GM21367 (cell line): ENCODE results near the gene DMPK.

Experiments
- ATAC-seq: cut with Tn5 transposase; IDR thresholded peaks from one replicate; pipeline ENCODE4 v1.9.1; 2021; ENCODE audit not compliant: unreplicated experiment

The DMPK gene

GRCh38 chr19:45789035-45789786 is 6.9 kb upstream of the DMPK start:
- no peak for ATAC-seq

- ATAC-seq, result no peak
Measured at GRCh38 chr19:45786533-45786894, 4.2 kb upstream of the DMPK start.

DNA sequence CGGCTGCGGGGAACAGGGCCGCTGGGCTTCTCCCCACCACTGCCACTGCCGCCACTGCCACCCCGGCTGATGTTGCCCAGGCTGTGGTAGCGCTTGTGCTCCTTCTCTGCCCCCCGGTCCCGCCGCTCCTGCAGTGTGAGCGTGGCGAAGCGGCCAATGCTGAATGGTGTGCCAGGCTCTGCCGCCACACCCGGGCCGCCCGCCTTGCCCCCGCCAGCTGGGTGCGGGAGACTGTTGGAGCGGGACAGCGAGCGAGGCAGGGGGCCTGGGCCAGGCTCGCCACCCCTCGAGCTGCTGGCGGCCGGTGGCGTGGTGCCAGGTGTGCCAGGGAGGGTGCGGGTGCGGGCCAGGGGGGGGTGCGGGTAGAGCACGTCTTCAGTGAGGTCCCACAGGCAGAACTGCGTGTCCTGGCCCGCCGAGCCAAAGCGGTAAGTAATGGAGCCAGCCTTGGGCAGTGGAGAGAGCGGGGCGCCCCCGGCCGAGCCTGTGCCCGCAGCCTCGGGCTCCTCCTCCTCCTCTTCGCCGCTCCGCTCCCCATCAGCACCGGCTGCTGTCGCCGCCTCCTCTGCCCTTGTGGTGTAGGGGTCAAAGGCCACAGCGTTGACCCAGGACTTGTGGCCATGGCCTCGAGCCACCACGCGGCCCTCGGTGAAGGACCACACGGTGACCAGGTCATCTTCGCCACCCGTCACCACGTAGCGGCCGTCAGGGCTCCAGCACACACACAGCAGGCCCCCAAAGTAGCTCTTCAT is 3.7 kb upstream of the DMPK start:
- no peak for ATAC-seq

- no peak for ATAC-seq
Measured at GRCh38 chr19:45785097-45785496, 2.8 kb upstream of the DMPK start.

- ATAC-seq, result no peak
Measured at GRCh38 chr19:45784096-45784495, 1.8 kb upstream of the DMPK start.

GRCh38 chr19:45782820-45783785 is 813 bp upstream of the DMPK start:
- no peak for ATAC-seq

DNA sequence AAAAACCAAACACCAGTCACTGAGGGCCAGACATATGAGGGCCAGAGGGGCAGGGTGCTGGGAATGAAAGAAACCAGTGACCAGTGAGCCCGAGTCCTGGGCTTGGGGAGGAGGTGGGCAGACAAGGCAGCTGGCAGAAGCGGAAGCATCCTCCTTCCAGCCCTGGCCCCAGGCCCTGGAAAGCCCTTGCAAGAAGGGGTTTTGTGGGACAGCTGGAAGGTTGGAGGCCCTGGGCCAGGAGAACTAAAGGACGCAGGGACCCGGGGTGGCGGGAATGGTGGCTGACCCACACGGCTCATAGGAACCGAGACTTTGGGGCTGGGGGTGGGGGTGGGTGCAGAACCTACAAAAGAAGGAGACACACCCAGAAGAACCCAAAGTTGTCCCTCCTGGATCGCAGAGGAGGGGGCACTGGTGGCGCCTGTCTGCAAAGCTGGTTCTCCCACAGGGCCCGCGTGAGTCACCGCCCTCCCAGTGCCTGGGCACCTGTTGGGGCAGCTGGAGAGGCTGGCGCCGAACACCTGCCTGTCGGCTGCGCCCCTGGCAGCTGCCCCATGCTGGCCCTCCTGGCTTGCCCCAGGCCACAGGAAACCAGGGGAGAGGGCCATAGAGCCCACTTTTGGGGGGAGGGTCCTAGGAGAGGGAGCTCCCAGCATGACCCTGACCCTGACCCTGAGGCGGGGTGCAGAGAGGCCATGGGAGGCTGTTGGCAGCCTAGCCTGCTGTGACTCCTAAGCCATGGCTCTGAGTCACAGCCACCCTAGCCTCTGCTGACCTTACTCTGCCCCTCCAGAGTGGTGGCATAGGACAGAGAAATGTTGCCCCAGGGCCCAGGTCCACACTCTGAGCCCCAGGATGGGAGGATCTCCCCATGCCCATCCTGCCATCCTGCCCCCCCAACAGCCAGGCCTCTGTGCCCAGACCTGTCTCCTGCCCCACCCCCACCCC is 802 bp downstream of the DMPK start:
- no peak for ATAC-seq

DNA sequence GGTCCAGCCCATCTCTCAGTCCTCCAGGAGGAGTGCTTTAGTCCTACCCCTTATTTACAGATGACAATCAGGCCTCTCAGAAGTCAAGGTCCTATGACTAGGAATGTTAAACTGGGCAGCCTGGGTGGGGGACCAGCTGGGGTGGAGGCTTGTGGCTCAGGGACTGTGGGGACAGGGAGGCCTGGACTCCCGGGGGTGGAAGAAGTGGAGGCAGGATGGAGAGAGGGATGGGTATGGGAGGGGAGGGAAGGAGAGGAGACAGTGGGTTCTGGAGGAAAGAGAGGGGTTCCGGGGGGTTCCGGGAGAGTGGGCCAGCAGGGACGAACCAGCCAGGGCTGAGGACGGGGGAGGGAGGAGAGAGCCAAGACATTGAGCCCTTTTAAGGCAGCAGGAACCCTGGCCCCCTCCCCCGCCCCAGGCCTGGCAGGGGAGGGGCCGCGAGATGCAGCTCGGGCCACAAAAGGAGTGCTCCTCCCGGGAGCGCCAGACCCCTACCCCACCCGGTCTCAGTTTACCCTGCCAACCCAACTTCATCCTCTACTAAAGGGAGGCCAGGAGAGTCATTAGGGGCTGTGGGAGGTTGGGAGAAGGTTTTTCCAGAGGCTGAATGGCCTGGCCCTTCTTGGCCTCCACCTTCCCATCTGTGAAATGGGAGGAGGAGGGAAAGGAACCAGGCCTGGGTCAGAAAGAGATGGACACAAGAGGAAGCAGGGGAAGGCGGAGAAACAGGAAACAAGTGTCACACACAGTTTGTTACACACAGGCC is 1.7 kb downstream of the DMPK start:
- ATAC-seq, result no peak

DNA sequence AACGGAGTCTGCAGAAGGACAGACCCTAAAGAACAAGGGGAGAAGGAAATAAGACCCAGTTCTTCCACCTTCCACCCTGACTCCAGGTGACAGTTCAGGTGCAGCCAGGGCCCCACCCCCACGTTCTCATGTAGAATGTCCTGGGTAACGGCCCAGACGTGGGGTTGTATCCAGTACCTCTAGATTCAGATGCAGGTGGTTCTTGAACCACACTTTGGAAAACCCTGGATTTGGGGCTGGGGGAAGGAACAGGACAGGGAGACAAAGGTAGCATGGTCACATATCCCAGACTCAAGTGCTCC is 2.2 kb downstream of the DMPK start:
- ATAC-seq, result no peak

- peak; percentile 62 for ATAC-seq
Measured at GRCh38 chr19:45779231-45780145, 2.8 kb downstream of the DMPK start.

GRCh38 chr19:45778010-45778661 is 4.2 kb downstream of the DMPK start:
- ATAC-seq, result no peak

- ATAC-seq, result no peak
Measured at GRCh38 chr19:45777395-45777961, 4.8 kb downstream of the DMPK start.

- ATAC-seq, result no peak
Measured at GRCh38 chr19:45774765-45775164, 7.5 kb downstream of the DMPK start.

GRCh38 chr19:45773384-45773783 is 8.9 kb downstream of the DMPK start:
- no peak for ATAC-seq

- no peak for ATAC-seq
Measured at GRCh38 chr19:45772912-45773311, 9.4 kb downstream of the DMPK start.

GRCh38 chr19:45772130-45772840 is 10.0 kb downstream of the DMPK start:
- no peak for ATAC-seq

DNA sequence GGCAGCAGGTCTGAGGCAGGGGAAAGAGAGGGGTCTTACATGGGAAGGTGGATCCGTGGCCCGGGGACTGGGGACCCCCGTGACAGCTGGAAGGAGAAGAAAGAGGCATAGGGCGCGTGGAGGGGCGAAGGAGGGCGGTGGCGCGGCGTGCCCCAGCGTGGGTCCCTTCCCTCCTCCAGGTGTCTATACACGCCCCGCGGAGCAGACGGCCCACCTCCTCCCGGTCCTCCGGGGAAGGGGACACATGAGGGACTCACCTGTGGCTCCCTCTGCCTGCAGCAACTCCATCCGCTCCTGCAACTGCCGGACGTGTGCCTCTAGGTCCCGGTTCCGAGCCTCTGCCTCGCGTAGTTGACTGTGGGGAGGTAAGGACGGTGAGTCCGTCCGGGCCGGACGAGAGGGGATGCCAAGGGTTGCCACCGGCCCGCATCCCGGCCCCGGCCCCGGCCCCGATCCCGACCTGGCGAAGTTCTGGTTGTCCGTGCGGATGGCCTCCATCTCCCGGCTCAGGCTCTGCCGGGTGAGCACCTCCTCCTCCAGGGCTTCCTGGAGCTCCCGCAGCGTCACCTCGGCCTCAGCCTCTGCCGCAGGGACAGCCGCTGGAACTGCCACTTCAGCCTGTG is 10.9 kb downstream of the DMPK start:
- ATAC-seq, result no peak
